Breast epithelium (tissue), 4 donors: ENCODE measurements around the gene OSBPL9. TPM values are rescaled to one million over a fixed set of nuclear protein-coding genes. Genes with fewer than 3 reads are reported as not detected.

Source experiments
- DNase-seq, 2 donors: peaks; one replicate each; pipeline ENCODE4 v3.0.0-alpha.2; 2019; ENCODE audit warnings: low spot score in 2 of 2
- H3K27ac ChIP-seq, 2 donors: fragments of 200-600 bp; sonication (generic) in 1 of 2; one replicate each; pipeline ENCODE4 v1.5.1; 2016 to 2019; ENCODE audit warnings: mild to moderate bottlenecking in 1 of 2
- H3K27me3 ChIP-seq, 2 donors: fragments of 200-600 bp; sonication (generic) in 1 of 2; one replicate each; pipeline versions ENCODE4 v1.5.1 to v1.6.0; 2017 to 2019; ENCODE audit warnings: control low read depth in 1 of 2, mild to moderate bottlenecking in 1 of 2
- H3K36me3 ChIP-seq: fragments of 200-600 bp; one replicate; pipeline ENCODE4 v1.5.1; 2019
- H3K4me1 ChIP-seq, 2 donors: fragments of 200-600 bp; sonication (generic); one replicate each; pipeline ENCODE4 v1.5.1; 2016 to 2019; ENCODE audit warnings: control low read depth in 1 of 2
- H3K4me3 ChIP-seq, 3 donors: fragments of 200-600 bp; sonication (generic); 1 replicate in 2 of 3; 2 replicates in 1 of 3; pipeline ENCODE4 v1.5.1; 2016 to 2019; ENCODE audit warnings: mild to moderate bottlenecking in 3 of 3, moderate library complexity in 2 of 3
- H3K9me3 ChIP-seq, 2 donors: fragments of 200-600 bp; sonication (generic) in 1 of 2; one replicate each; pipeline ENCODE4 v1.5.1; 2016 to 2019; ENCODE audit warnings: control low read depth in 1 of 2
- POLR2A ChIP-seq: fragments of 450-650 bp; IDR thresholded peaks from one replicate; pipeline ENCODE4 v1.6.1; 2016; ENCODE audit warnings: antibody characterized with exemption, mild to moderate bottlenecking, moderate library complexity
- POLR2AphosphoS5 ChIP-seq, 3 donors: sonication (generic); formaldehyde crosslinking; IDR thresholded peaks; one replicate each; pipeline ENCODE4 v1.6.1; 2017; ENCODE audit warnings: antibody characterized with exemption in 3 of 3
- intact Hi-C: fragments of 100-400 bp; cut with DNase I; formaldehyde crosslinking; loops from one replicate; pipeline ENCODE4 v1.15.1; 2023; ENCODE audit warnings: low total_unique reads
- total RNA-seq, 3 donors: library from RNA; depleted of rRNA; stranded (reverse); fragments of >200 nt; gene quantifications; one replicate each; pipeline ENCODE4 v1.1.0, GENCODE V29; 2016
- TF ChIP-seq, protein P1 (sequence below), 3 donors: fragments of 450-650 bp; IDR thresholded peaks; one replicate each; pipeline ENCODE4 v1.5.1; 2016 to 2017; ENCODE audit warnings: antibody characterized with exemption in 3 of 3, mild to moderate bottlenecking in 3 of 3, moderate library complexity in 3 of 3

Gene OSBPL9
- total RNA-seq, 3 donors from 2014 or later: 107 to 213 (median 136) TPM

DNA sequence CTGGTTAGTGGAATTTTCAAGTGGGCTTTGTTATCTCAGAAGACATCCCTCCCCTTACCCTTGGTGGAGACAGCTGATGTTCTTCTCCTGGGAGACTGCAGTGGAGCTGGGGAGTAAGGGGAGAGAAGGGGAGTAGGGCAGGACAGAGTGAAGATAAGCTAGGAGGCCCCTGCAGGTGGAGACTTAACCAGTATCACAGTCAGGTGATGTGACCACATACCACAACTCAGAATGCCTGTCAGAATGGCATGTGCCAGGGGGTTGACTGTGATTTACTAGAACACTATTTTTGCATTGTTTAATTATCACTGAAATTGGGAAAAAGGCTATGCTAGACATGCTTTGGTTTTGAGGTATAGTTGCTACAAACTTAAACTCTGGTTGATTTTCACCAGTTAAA, 137.1 kb downstream of the OSBPL9 start:
- intact Hi-C loops: no loop called here
- Histone ChIP-seq H3K9me3 (no peaks in the 10 kb centered on the region), H3K4me3 (no peak overlapping the region), H3K36me3 (no peaks in the 10 kb centered on the region), H3K4me1 (no peaks in the 10 kb centered on the region), H3K27me3 (no peaks in the 10 kb centered on the region), H3K27ac (no peak overlapping the region)
- no peak for DNase-seq
- TF ChIP-seq POLR2AphosphoS5 (IDR thresholded peaks at IDR 0.05) (no peak), POLR2A (no peak)
- TF ChIP-seq, protein P1, sequence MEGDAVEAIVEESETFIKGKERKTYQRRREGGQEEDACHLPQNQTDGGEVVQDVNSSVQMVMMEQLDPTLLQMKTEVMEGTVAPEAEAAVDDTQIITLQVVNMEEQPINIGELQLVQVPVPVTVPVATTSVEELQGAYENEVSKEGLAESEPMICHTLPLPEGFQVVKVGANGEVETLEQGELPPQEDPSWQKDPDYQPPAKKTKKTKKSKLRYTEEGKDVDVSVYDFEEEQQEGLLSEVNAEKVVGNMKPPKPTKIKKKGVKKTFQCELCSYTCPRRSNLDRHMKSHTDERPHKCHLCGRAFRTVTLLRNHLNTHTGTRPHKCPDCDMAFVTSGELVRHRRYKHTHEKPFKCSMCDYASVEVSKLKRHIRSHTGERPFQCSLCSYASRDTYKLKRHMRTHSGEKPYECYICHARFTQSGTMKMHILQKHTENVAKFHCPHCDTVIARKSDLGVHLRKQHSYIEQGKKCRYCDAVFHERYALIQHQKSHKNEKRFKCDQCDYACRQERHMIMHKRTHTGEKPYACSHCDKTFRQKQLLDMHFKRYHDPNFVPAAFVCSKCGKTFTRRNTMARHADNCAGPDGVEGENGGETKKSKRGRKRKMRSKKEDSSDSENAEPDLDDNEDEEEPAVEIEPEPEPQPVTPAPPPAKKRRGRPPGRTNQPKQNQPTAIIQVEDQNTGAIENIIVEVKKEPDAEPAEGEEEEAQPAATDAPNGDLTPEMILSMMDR (IDR thresholded peaks at IDR 0.05): no peak

DNA sequence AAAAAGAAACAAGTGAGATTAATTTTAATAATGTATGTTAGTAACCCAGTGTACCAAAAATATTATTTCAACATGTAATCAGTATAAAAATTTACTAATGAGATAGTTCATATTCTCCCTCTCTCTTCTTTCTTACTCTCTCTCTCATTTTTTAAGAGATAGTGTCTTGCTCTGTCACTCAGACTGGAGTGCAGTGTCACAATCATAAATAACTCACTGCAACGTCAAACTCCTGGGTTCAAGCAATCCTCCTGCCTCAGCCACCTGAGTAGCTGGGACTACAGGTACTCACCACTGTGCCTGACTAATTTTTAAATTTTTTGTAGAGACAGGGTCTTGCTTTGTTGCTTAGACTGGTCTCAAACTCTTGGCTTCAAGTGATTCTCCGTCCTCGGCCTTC, 137.8 kb downstream of the OSBPL9 start:
- TF ChIP-seq POLR2A: no peak
- TF ChIP-seq POLR2AphosphoS5 (IDR thresholded peaks at IDR 0.05): no peak
- TF ChIP-seq, protein P1 (IDR thresholded peaks at IDR 0.05): no peak
- intact Hi-C loops: no loop called here

DNA sequence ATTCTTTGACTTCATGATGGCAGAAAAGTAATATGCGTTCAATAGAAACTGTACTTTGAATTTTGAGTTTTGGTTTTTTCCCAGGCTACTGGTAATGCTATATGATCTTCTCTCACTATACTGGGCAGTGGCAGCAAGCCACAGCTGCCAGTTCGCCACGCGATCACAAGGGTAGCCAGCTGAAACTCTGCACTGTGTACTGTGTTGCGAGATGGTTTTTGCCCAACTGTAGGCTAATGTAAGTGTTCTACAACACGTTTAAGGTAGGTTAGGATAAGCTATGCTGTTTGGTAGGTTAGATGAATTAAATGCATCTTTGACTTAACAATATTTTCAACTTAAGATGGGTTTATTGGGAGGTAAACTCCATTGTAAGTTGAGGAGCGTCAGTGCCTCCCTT, 138.5 kb downstream of the OSBPL9 start:
- no peak overlapping the region for H3K4me3 ChIP-seq
- TF ChIP-seq POLR2A (no peak), POLR2AphosphoS5 (IDR thresholded peaks at IDR 0.05) (no peak)
- TF ChIP-seq, protein P1 (IDR thresholded peaks at IDR 0.05): no peak

More for the DNA sequence above, 137.8 kb downstream of the OSBPL9 start:
- DNase-seq: no peak
- no peaks in the 10 kb centered on the region for H3K27me3 ChIP-seq
- H3K36me3 ChIP-seq: no peaks in the 10 kb centered on the region
- no peaks in the 10 kb centered on the region for H3K4me1 ChIP-seq
- H3K9me3 ChIP-seq: no peaks in the 10 kb centered on the region
- H3K27ac ChIP-seq: no peak overlapping the region
- H3K4me3 ChIP-seq: no peak overlapping the region

GRCh38 chr1:51756290-51756689, 139.4 kb downstream of the OSBPL9 start:
- no peaks in the 10 kb centered on the region for H3K27me3 ChIP-seq
- H3K4me1 ChIP-seq: no peaks in the 10 kb centered on the region
- DNase-seq: no peak
- H3K36me3 ChIP-seq: no peaks in the 10 kb centered on the region
- H3K27ac ChIP-seq: no peak overlapping the region
- no peak for TF ChIP-seq POLR2AphosphoS5 (IDR thresholded peaks at IDR 0.05)
- TF ChIP-seq, protein P1 (IDR thresholded peaks at IDR 0.05): no peak
- TF ChIP-seq POLR2A: no peak
- no peaks in the 10 kb centered on the region for H3K9me3 ChIP-seq
- H3K4me3 ChIP-seq: no peak overlapping the region
- intact Hi-C loops: no loop called here

More for the DNA sequence above, 138.5 kb downstream of the OSBPL9 start:
- no peak for DNase-seq
- intact Hi-C loops: no loop called here
- Histone ChIP-seq H3K9me3 (no peaks in the 10 kb centered on the region), H3K4me1 (no peaks in the 10 kb centered on the region), H3K27me3 (no peaks in the 10 kb centered on the region), H3K27ac (no peak overlapping the region), H3K36me3 (no peaks in the 10 kb centered on the region)

DNA sequence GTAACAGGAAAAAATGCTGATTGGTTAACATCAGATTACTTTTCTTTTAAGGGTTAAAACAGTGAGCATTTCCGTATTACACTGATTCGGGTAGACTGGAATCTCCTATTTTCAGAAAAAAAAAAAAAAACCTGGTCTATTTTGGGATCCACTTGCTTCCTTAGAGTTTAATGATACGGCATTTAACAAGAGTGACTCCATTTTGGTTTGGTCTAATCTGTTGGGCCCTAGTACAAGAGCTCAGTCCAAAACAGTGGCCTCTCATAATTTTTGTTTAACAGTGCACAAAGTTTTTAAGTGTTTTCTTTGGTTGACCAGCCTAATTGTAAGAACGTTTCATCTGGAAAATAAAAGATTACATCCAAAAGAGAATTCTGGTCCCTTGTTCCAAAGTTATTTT, 141.4 kb downstream of the OSBPL9 start:
- no peak overlapping the region for H3K4me3 ChIP-seq
- intact Hi-C loops: no loop called here
- no peaks in the 10 kb centered on the region for H3K9me3 ChIP-seq
- no peaks in the 10 kb centered on the region for H3K27me3 ChIP-seq
- TF ChIP-seq, protein P1 (IDR thresholded peaks at IDR 0.05): no peak
- TF ChIP-seq POLR2AphosphoS5 (IDR thresholded peaks at IDR 0.05) (no peak), POLR2A (no peak)
- H3K27ac ChIP-seq: no peak overlapping the region
- no peak for DNase-seq
- no peaks in the 10 kb centered on the region for H3K36me3 ChIP-seq
- no peaks in the 10 kb centered on the region for H3K4me1 ChIP-seq
